ENCODE results near the gene RSPH1. TPM values are rescaled to one million over a fixed set of nuclear protein-coding genes. Genes with fewer than 3 reads are reported as not detected.

The RSPH1 gene
- total RNA-seq, 1 experiment from 2014 or later: 0.31 TPM

GRCh38 chr21:42439284-42440186, 56.5 kb downstream of the RSPH1 start:
- 100% methylated on average over 2 of the region's 17 CpGs for WGBS (ENCODE audit: extremely low coverage, insufficient read length, low lambda C conversion rate)

More at GRCh38 chr21:42439284-42440186, 56.5 kb downstream of the RSPH1 start:
- Histone ChIP-seq H3K4me1 (ENCODE audit: insufficient read depth, low read length) (no peaks in the 10 kb centered on the region), H2AK5ac (ENCODE audit: insufficient read length, low read length) (no peak overlapping the region), H4K8ac (replicated peaks; ENCODE audit: insufficient read length, low read depth, low read length) (no peak overlapping the region), H2BK12ac (ENCODE audit: insufficient read length, low read depth, low read length) (no peak overlapping the region), H3K27me3 (ENCODE audit: insufficient read depth, low read length) (no peaks in the 10 kb centered on the region), H3K9ac (ENCODE audit: extremely low read depth, insufficient read length, low read length) (no peak overlapping the region), H3K4ac (ENCODE audit: low read depth, low read length) (no peak overlapping the region), H3K79me1 (ENCODE audit: insufficient read depth, low read depth, low read length, poor library complexity, severe bottlenecking) (no peaks in the 10 kb centered on the region), H3K18ac (ENCODE audit: insufficient read length, low read depth, low read length) (peak overlapping the region; percentile 13), H2AFZ (ENCODE audit: low read length) (no peak overlapping the region), H3K27ac (ENCODE audit: insufficient read length, low read depth, low read length) (no peak overlapping the region), H3K79me2 (ENCODE audit: insufficient read depth, low read length) (no peaks in the 10 kb centered on the region), H4K5ac (ENCODE audit: insufficient read length, low read depth, low read length) (peak overlapping the region; percentile 21), H3K9me3 (ENCODE audit: control insufficient read depth, low read depth, low read length) (no peaks in the 10 kb centered on the region), H3K23ac (ENCODE audit: insufficient read length, low read depth, low read length) (no peak overlapping the region), H4K20me1 (ENCODE audit: control insufficient read depth, insufficient read depth, insufficient read length) (peaks cover 3% of the 10 kb centered on the region), H3K56ac (ENCODE audit: insufficient read length, low read depth, low read length) (no peak overlapping the region), H2BK20ac (ENCODE audit: low read depth, low read length, poor library complexity, severe bottlenecking) (no peak overlapping the region), H3K23me2 (ENCODE audit: insufficient read length, low read depth, low read length, poor library complexity, severe bottlenecking) (no peaks in the 10 kb centered on the region), H3K14ac (ENCODE audit: insufficient read depth, low read length) (no peak overlapping the region), H3T11ph (ENCODE audit: low read length) (no peak overlapping the region), H4K91ac (ENCODE audit: insufficient read length, low read depth, low read length) (no peak overlapping the region), H2BK15ac (ENCODE audit: low read depth, low read length) (no peak overlapping the region), H2BK5ac (ENCODE audit: insufficient read length, low read length) (no peak overlapping the region), H2BK120ac (ENCODE audit: low read depth, low read length, poor library complexity, severe bottlenecking) (no peak overlapping the region), H3K4me2 (ENCODE audit: insufficient read depth, insufficient read length, low read length) (no peak overlapping the region)
- no peak for TF ChIP-seq CTCF (conservative IDR thresholded peaks at IDR 0.05)
- H3K36me3 Mint-ChIP-seq (ENCODE audit: insufficient read depth in 1 of 3, low read depth in 3 of 3): no peaks in the 10 kb centered on the region
- no peak overlapping the region; a peak in 1 of 7 replicates for H3K27ac Mint-ChIP-seq
- H3K9me3 Mint-ChIP-seq: peaks cover 0 to 5% of the 10 kb centered on the region in 2 experiments; a peak in 2 of 5 replicates
- peaks cover 36% of the 10 kb centered on the region for H3K27me3 Mint-ChIP-seq (ENCODE audit: low read depth)
- no peak for DNase-seq
- H3K4me3 Mint-ChIP-seq: no peak overlapping the region; a peak in 1 of 5 replicates
- H3K4me1 Mint-ChIP-seq: no peaks in the 10 kb centered on the region

All from H9 (cell line).